NCI-H1417 (cell line): Measurements from ENCODE around the gene SPATS2.
"Not testable (repeated sequence)": the region's sequence is repeated elsewhere in the genome, so short reads cannot be mapped to it uniquely, and the experiment has no call there.

ENCODE experiments used
- DNase-seq, 3 experiments: peaks; one replicate each; lab custom pipeline; 2025; lab: John Stamatoyannopoulos, UW

The SPATS2 gene

GRCh38 chr12:49349266-49349665 is 18.0 kb upstream of the SPATS2 start:
- no peak for DNase-seq

DNA sequence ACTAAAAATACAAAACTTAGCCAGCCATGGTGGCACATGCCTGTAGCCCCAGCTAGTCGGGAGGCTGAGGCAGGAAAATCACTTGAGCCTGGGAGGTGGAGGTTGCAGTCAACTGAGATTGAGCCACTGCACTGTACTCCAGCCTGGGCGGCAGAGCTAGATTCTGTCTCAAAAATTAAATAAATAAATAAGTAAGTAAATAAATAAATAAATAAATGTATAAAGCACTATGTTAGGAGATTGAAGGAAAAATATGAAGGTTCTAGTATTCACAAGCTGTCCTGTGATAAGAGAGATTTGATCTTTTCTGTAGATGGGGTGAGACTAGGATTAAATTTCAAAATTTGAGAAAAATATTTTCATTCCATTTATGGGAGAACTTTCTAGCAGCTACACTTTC is 14.9 kb upstream of the SPATS2 start:
- DNase-seq, result no peak

DNA sequence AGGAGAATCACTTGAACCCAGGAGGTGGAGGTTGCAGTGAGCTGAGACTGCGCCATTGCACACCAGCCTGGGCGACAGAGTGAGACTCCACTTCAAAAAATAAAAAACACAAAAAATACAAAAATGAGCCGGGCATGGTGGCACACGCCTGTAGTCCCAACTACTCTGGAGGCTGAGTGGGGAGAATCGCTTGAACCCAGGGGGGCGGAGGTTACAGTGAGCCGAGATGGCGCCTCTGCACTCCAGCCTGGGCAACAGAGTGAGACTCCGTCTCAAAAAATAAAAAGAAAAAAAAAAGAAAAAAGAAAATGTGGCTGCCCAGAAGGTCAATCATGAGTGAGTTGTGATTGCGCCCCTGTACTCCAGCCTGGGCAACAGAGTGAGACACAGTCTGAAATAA is 11.3 kb upstream of the SPATS2 start:
- DNase-seq, result no peak

DNA sequence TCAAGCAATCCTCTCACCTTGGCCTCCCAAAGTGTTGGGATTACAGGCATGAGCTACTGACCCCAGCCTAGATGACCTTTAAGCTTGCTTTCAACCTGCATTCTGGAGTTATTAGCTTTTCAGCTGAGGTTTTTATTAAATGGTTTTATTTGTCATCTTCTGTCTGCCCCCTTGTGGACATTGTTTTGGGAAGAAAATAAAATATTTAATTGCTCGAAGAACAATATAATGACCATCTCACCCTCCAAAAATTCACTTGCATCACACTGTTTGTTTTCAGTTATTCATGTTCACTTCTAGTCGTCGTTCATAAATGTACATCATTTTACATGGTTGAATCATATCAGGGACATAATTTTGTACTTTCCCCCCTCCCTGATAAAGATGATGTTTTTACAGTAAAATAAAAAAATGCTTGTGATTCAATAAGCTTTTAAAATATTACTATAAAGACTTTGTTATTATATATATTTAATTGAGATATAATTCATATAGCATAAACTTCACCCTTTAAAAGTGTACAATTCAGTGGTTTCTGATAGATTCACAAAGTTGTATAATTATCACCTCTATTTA is 10.1 kb upstream of the SPATS2 start:
- peak in 2 of 3 experiments; percentile 30 to 63 for DNase-seq

DNA sequence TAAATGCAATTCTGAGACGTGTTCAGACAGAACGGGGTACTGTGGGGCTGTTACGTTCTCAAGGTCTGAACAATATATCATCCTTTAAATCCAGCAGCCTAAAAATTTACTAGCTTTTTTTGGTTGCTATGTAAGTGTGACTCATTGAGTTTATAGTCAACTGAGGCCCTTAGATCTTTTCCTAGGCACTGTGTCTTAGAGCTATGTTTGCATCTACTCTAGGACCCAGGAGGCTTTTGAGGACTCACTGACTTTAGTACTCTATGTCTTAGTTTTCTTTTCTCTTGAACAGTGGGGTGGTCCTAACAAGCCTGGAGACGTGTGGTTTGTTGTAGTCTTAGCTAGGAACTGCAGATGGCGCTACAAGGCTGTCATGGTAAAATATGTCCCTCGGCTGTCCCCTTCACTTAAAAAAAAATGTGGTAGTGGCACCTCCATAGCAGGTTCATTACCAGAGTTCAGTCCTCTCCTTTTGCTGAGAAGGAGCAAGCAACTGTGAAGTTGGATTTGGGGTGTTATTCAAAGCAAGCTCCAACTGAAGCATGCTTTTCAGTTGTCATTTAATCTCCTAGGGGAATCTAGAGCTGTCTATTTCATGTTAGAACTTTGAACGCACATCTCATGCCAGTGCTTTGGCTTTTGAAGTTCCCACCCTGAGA is 8.7 kb upstream of the SPATS2 start:
- DNase-seq, result peak; percentile 66 to 90 (median 75)

DNA sequence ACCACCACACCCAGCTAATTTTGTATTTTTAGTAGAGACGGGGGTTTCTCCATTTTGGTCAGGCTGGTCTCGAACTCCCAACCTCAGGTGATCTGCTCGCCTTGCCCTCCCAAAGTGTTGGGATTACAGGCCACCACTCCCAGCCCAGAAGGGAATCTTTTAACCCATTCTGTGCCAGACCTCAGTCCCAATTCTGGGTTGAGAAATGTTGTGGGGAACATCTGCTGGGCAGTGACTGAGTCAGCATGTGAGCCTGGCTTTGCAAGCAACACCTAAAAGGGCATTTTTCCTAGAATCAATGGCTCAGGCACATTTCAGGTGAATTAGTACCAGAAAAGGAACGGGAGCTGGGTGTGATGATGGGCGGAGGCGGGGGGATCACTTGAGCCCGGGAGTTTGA is 7.6 kb upstream of the SPATS2 start:
- no peak for DNase-seq

- no peak for DNase-seq
Measured at GRCh38 chr12:49362077-49362476, 5.2 kb upstream of the SPATS2 start.

- no peak for DNase-seq
Measured at GRCh38 chr12:49364989-49365388, 2.3 kb upstream of the SPATS2 start.

GRCh38 chr12:49365542-49365941 is 1.7 kb upstream of the SPATS2 start:
- no peak for DNase-seq

DNA sequence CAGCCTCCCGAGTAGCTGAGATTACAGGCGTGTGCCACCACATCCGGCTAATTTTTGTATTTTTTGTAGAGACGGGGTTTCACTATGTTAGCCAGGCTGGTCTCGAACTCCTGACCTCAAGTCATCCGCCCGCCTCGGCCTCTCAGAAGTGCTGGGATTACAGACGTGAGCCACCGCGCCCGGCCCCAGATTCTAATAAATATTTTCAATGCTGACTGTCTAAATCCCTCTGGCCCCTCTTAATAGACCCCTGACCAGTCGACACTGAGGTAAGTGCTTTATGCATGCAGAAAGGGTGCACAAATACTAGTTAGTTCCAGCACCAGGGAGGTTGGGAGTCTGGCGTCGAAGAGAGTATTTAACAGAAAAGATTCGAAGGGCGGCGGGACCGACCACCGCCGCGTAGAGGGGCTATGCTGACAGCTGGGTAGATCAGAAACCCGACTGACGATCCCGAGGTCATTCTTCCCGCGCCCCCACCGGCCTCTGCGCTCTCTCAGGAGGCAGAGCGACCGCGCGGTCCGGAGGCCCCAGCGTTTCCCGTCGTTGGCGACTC is 1.1 kb upstream of the SPATS2 start:
- no peak for DNase-seq

DNA sequence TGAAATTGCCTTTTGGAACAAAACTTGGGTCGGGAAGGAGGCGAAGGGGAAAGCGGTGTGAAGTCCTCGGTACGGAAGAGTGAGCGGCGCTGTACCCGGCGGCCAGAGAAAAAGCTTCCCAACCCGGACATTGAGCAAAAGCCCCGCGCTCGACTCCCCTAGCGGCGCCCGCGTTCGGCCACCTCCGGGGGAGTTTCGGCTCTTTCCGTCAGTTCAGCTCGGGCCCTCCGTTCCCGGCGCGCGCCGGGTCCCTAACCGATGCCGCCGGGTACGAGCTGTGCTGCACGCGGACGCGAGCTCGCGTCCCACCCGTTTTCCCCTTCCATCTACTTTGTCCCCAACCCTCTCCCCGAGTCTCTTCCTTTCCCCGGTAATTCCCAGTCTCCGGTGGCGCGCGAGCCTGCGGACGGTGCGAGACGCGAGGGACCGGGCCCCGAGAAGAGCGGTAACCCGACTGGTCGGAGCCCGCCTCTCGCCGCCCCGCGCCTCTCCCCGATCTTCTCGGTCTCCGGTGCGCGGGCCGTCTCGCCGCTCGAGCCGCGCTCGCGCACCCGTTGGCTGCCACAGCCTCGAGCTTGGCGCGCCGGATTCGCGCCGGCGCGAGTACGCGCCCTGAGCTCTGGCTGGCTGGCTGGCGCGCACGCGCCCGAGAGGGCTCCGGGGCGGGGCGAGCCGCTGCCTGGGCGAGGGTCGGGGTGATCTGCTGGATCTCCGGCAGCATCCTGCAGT is 446 bp upstream of the SPATS2 start:
- peak; percentile 97 to 98 (median 98) for DNase-seq

DNA sequence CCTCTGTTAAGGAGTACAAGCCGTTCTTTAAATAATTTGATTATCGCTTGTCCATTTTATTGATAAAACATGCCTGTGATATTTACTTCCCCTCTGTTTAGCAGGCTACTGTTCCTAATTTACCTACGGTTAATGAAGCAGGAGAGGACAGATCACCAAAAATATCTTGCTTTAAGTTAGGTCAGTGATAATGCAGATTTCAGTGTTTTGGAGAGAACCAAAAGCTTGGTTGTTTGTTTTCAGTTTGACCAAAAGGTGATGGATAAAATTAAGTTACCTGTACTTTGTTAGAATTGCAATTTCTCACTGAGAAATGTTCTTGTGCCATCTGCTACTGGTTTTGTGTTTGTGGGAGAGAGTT is 958 bp downstream of the SPATS2 start:
- peak in 1 of 3 experiments; percentile 61 for DNase-seq

- DNase-seq, result peak; percentile 13 to 70 (median 46)
Measured at GRCh38 chr12:49369411-49370145, 2.3 kb downstream of the SPATS2 start.

DNA sequence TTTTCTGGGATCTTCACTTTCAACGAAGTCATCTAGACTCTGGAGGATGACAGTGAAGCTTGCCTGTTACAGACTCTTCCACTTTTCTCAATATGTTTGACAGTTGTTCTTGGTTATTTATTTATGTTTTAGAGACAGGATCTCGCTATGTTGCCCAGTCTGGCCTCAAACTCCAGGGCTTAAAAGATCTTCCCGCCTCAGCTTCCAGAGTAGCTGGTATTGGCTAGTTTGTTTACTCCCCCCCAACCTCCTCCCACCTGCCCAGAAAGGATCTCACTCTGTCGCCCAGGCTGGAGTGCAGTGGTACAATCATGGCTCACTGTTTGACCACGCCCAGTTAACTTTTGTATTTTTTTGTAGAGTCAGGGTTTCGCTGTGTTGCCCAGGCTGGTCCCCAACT is 3.3 kb downstream of the SPATS2 start:
- DNase-seq, result no peak

- peak in 1 of 3 experiments; percentile 48 for DNase-seq
Measured at GRCh38 chr12:49375406-49375805, 8.1 kb downstream of the SPATS2 start.

DNA sequence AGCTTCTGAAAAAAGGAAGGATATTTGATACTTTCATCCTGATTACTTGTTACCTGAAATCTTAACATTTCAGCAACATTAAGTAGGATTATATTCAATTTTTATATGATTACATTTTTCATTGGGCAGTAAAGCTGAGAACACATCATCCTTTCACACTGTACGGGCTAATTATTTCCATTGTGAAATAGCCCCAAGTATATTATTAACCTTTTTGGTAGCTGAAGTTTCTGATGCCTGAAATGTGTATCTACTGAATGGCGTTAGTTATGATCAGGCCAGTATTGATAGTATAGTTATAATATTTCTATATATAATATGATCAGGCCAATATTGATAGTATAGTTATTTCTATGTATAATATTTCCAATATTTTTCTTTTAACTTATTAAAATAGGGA is 10.1 kb downstream of the SPATS2 start:
- DNase-seq, result no peak

DNA sequence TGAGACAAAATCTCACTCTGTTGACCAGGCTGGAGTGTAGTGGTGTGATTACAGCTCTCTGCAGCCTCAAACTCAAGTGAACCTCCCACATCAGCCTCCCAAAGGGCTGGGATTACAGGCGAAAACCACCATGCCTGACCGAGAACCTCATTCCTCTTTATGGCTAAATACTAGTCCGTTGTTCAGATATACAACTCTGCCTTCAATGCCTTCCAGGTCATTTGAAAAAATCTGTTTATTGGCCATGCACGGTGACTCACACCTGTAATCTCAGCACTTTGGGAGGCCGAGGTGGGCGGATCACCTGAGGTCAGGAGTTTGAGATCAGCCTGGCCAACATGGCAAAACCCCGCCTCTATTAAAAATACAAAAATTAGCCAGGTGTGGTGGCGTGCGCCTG is 12.9 kb downstream of the SPATS2 start:
- DNase-seq, result not testable (repeated sequence)

GRCh38 chr12:49388682-49389386 is 21.6 kb downstream of the SPATS2 start:
- DNase-seq, result no peak

DNA sequence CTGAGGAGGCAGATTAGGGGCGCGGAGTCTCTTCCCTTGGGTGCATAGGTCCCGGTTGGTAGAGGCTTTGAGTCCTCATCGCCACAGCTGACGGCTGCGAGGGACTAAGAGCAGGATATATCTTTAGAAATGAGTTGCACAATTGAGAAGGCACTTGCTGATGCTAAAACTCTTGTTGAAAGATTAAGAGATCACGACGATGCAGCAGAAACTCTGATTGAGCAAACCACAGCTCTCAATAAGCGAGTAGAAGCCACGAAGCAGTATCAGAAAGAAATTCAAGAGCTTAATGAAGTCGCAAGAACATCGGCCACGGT is 22.1 kb downstream of the SPATS2 start:
- DNase-seq, result no peak

DNA sequence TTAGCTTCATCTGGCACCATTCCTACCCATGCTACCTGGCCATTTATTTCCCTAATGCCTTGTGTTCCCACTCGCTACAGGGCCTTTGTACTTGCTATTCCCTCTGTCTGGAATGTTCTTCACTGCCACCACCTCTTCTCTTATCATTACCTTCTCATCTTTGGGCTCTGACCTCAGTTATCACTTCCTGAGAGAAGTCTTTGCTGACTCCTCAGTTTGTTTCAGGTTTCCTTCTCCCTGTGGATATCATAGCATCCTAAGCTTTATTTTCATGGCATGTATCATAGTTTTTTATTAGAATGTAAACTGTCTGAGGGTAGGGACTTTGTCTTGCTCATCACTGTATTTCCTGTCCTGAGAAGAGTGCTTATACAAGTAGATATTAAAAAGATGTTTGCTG is 29.7 kb downstream of the SPATS2 start:
- DNase-seq, result no peak

DNA sequence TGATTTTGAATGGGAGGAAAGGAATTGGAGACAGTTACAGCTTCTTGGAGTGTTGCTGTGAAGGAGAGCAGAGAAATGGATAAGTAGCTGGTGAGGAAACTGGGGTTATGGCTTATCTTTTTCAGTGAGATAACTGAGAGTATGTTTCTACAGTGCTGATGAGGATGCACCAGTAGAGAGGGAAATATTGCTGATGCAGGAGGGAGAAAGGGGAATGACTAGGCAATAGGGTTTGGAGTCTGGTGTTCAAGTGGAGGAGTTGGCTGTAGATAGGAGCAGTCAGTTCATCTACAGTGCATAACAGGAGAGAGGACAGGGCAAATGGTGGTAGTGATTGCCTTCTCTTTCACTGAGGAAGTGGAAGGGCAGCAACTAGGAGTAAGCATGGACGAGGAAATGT is 33.0 kb downstream of the SPATS2 start:
- no peak for DNase-seq

GRCh38 chr12:49403971-49404450 is 36.7 kb downstream of the SPATS2 start:
- DNase-seq, result no peak
